ENCODE results near the gene KCTD10.
"Not testable (repeated sequence)": the region's sequence is repeated elsewhere in the genome, so short reads cannot be mapped to it uniquely, and the experiment has no call there.

The KCTD10 gene

GRCh38 chr12:109432842-109433304, 44.2 kb downstream of the KCTD10 start:
- DNase-seq (ENCODE audit: low read depth in 1 of 2, low spot score in 1 of 2) = peak; percentile 42 to 81
- no peak overlapping the region for H3K27ac ChIP-seq (replicated peaks)
- TF ChIP-seq GABPA (IDR thresholded peaks at IDR 0.05; ENCODE audit: low read depth) (no peak), SPI1 (IDR thresholded peaks at IDR 0.05; ENCODE audit: borderline replicate concordance, low read depth) (no peak), CTCF (IDR thresholded peaks at IDR 0.05; ENCODE audit: insufficient read depth, low read length) (peak; percentile 92)
- H3K4me3 ChIP-seq (replicated peaks; ENCODE audit: insufficient read depth, low read length) = no peak overlapping the region
- H3K27me3 ChIP-seq (ENCODE audit: insufficient read depth, poor library complexity, severe bottlenecking) = no peaks in the 10 kb centered on the region

GRCh38 chr12:109432431-109432830, 44.7 kb downstream of the KCTD10 start:
- TF ChIP-seq REST (IDR thresholded peaks at IDR 0.05; ENCODE audit: insufficient replicate concordance, low read depth) = no peak
- no peak for TF ChIP-seq GABPA (IDR thresholded peaks at IDR 0.05; ENCODE audit: low read depth)
- no peak for TF ChIP-seq POLR2AphosphoS5 (IDR thresholded peaks at IDR 0.05; ENCODE audit: low read depth)
- no peak for TF ChIP-seq CTCF (IDR thresholded peaks at IDR 0.05; ENCODE audit: insufficient read depth, low read length)
- TF ChIP-seq SPI1 (IDR thresholded peaks at IDR 0.05; ENCODE audit: borderline replicate concordance, low read depth) = no peak
- H3K27ac ChIP-seq (replicated peaks) = no peak overlapping the region
- H3K4me3 ChIP-seq (replicated peaks; ENCODE audit: insufficient read depth, low read length) = no peak overlapping the region
- no peak for DNase-seq (ENCODE audit: low read depth in 1 of 2, low spot score in 1 of 2)
- no peaks in the 10 kb centered on the region for H3K27me3 ChIP-seq (ENCODE audit: insufficient read depth, poor library complexity, severe bottlenecking)

GRCh38 chr12:109430244-109430643, 46.9 kb downstream of the KCTD10 start:
- DNase-seq (ENCODE audit: low read depth in 1 of 2, low spot score in 1 of 2) = no peak
- H3K27ac ChIP-seq (replicated peaks) = no peak overlapping the region
- no peaks in the 10 kb centered on the region for H3K27me3 ChIP-seq (ENCODE audit: insufficient read depth, poor library complexity, severe bottlenecking)
- TF ChIP-seq REST (IDR thresholded peaks at IDR 0.05; ENCODE audit: insufficient replicate concordance, low read depth) (no peak), POLR2AphosphoS5 (IDR thresholded peaks at IDR 0.05; ENCODE audit: low read depth) (no peak), SPI1 (IDR thresholded peaks at IDR 0.05; ENCODE audit: borderline replicate concordance, low read depth) (no peak), GABPA (IDR thresholded peaks at IDR 0.05; ENCODE audit: low read depth) (no peak), CTCF (IDR thresholded peaks at IDR 0.05; ENCODE audit: insufficient read depth, low read length) (no peak)
- H3K4me3 ChIP-seq (replicated peaks; ENCODE audit: insufficient read depth, low read length) = no peak overlapping the region

GRCh38 chr12:109428804-109429203, 48.3 kb downstream of the KCTD10 start:
- not testable (repeated sequence) for DNase-seq (ENCODE audit: low read depth in 1 of 2, low spot score in 1 of 2); H3K27me3 ChIP-seq (ENCODE audit: insufficient read depth, poor library complexity, severe bottlenecking); H3K4me3 ChIP-seq (replicated peaks; ENCODE audit: insufficient read depth, low read length); H3K27ac ChIP-seq (replicated peaks)

All from HL-60 (cell line).